Colonic mucosa (tissue), 4 donors: ENCODE results near the gene MINK1. TPM values are rescaled to one million over a fixed set of nuclear protein-coding genes. Genes with fewer than 3 reads are reported as not detected.

ENCODE experiments used
- DNase-seq: peaks from one replicate; pipeline ENCODE4 v3.0.0-alpha.2; 2020
- H3K27ac ChIP-seq: fragments of 200-600 bp; one replicate; pipeline ENCODE4 v1.8.0; 2021
- H3K27me3 ChIP-seq: fragments of 200-600 bp; one replicate; pipeline ENCODE4 v1.8.0; 2021
- H3K36me3 ChIP-seq: fragments of 200-600 bp; one replicate; pipeline ENCODE4 v1.8.0; 2021
- H3K4me1 ChIP-seq: fragments of 200-600 bp; one replicate; pipeline ENCODE4 v1.8.0; 2021; ENCODE audit warnings: mild to moderate bottlenecking
- H3K4me3 ChIP-seq: fragments of 200-600 bp; one replicate; pipeline ENCODE4 v1.8.0; 2021
- H3K9ac ChIP-seq, 2 donors: one replicate each; pipeline ENCODE4 v1.7.0; 2013; ENCODE audit warnings: control low read depth in 2 of 2, low read depth in 2 of 2, low read length in 2 of 2
- H3K9me3 ChIP-seq: fragments of 200-600 bp; one replicate; pipeline ENCODE4 v1.8.0; 2021
- intact Hi-C: fragments of 100-400 bp; cut with DNase I; formaldehyde crosslinking; loops from one replicate; pipeline ENCODE4 v1.14.1; 2022
- total RNA-seq, 2 donors: library from RNA; stranded (reverse); fragmentation: NEBNext Ultra II Directional in 1 of 2; extraction: Animal tissue kit (Norgen Biotek cat#: 25700) in 1 of 2; gene quantifications; one replicate each; pipeline ENCODE4 v1.2.1, GENCODE V29; 2021
- TF ChIP-seq, protein P1 (sequence below): fragments of 200-600 bp; IDR thresholded peaks from one replicate; pipeline ENCODE4 v1.8.0; 2022; ENCODE audit warnings: antibody characterized with exemption, mild to moderate bottlenecking
- donor health status: healthy.
- donor health status: DM: no; HTN: no; CAD: no.
- donor health status: DM: no; HTN: no; CAD: no.

The MINK1 gene
- total RNA-seq, 2 donors from 2014 or later = 172 to 215 TPM

- Histone ChIP-seq H3K4me1 (peaks cover 15% of the 10 kb centered on the region), H3K27ac (no peak overlapping the region), H3K9me3 (no peaks in the 10 kb centered on the region), H3K36me3 (no peaks in the 10 kb centered on the region), H3K4me3 (no peak overlapping the region), H3K9ac (no peak overlapping the region), H3K27me3 (no peaks in the 10 kb centered on the region)
- intact Hi-C loops = no loop called here
- no peak for DNase-seq
- TF ChIP-seq, protein P1, sequence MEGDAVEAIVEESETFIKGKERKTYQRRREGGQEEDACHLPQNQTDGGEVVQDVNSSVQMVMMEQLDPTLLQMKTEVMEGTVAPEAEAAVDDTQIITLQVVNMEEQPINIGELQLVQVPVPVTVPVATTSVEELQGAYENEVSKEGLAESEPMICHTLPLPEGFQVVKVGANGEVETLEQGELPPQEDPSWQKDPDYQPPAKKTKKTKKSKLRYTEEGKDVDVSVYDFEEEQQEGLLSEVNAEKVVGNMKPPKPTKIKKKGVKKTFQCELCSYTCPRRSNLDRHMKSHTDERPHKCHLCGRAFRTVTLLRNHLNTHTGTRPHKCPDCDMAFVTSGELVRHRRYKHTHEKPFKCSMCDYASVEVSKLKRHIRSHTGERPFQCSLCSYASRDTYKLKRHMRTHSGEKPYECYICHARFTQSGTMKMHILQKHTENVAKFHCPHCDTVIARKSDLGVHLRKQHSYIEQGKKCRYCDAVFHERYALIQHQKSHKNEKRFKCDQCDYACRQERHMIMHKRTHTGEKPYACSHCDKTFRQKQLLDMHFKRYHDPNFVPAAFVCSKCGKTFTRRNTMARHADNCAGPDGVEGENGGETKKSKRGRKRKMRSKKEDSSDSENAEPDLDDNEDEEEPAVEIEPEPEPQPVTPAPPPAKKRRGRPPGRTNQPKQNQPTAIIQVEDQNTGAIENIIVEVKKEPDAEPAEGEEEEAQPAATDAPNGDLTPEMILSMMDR = no peak
Measured at GRCh38 chr17:4838309-4838785, 5.2 kb downstream of the MINK1 start.

DNA sequence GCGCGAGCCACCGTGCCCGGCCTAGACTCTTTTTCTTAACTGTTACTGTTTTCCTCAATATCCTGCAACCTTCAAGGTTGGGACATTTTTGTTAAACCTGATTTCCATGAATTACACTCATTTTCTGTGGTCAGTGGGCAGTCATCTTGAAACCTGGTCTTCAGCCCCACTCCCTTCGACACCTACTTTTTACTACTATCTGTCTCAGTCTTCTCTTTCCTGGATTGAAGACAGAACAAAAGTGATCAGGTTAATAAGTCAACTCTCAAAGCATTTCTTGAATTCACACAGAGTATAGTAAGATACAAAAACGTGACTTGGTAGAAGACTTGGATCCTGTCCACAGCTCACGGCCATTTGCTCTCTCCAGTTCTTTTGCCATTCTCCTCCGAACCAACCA is 6.1 kb downstream of the MINK1 start:
- no peaks in the 10 kb centered on the region for H3K36me3 ChIP-seq
- H3K9ac ChIP-seq = no peak overlapping the region
- H3K27ac ChIP-seq = no peak overlapping the region
- H3K4me1 ChIP-seq = peaks cover 15% of the 10 kb centered on the region
- H3K9me3 ChIP-seq = no peaks in the 10 kb centered on the region
- no peak overlapping the region for H3K4me3 ChIP-seq
- no peak for DNase-seq
- H3K27me3 ChIP-seq = no peaks in the 10 kb centered on the region
- intact Hi-C loops = no loop called here
- TF ChIP-seq, protein P1 = no peak

- H3K9me3 ChIP-seq = no peaks in the 10 kb centered on the region
- no peaks in the 10 kb centered on the region for H3K27me3 ChIP-seq
- intact Hi-C loops = no loop called here
- H3K27ac ChIP-seq = no peak overlapping the region
- H3K4me1 ChIP-seq = peaks cover 8% of the 10 kb centered on the region
- DNase-seq = no peak
- TF ChIP-seq, protein P1 = no peak
- H3K9ac ChIP-seq = no peak overlapping the region
- no peaks in the 10 kb centered on the region for H3K36me3 ChIP-seq
- H3K4me3 ChIP-seq = no peak overlapping the region
Measured at GRCh38 chr17:4839965-4840892, 7.1 kb downstream of the MINK1 start.

GRCh38 chr17:4840893-4841242 is 7.7 kb downstream of the MINK1 start:
- Histone ChIP-seq H3K9me3 (no peaks in the 10 kb centered on the region), H3K27ac (no peak overlapping the region), H3K36me3 (no peaks in the 10 kb centered on the region), H3K27me3 (no peaks in the 10 kb centered on the region), H3K9ac (no peak overlapping the region), H3K4me3 (no peak overlapping the region), H3K4me1 (peaks cover 5% of the 10 kb centered on the region)
- intact Hi-C loops = no loop called here
- no peak for DNase-seq
- TF ChIP-seq, protein P1 = no peak

GRCh38 chr17:4842376-4842775 is 9.2 kb downstream of the MINK1 start:
- Histone ChIP-seq H3K4me3 (no peak overlapping the region), H3K9me3 (no peaks in the 10 kb centered on the region), H3K4me1 (peaks cover 3% of the 10 kb centered on the region), H3K9ac (no peak overlapping the region), H3K27ac (no peak overlapping the region), H3K27me3 (no peaks in the 10 kb centered on the region), H3K36me3 (no peaks in the 10 kb centered on the region)
- TF ChIP-seq, protein P1 = no peak
- no peak for DNase-seq
- intact Hi-C loops = no loop called here
